NCI-H2171 (cell line): ENCODE measurements around the gene BRSK1.
"Not testable (repeated sequence)": the region's sequence is repeated elsewhere in the genome, so short reads cannot be mapped to it uniquely, and the experiment has no call there.

Experiments used
- DNase-seq: peaks from one replicate; lab custom pipeline; 2025; lab: John Stamatoyannopoulos, UW

Gene BRSK1

DNA sequence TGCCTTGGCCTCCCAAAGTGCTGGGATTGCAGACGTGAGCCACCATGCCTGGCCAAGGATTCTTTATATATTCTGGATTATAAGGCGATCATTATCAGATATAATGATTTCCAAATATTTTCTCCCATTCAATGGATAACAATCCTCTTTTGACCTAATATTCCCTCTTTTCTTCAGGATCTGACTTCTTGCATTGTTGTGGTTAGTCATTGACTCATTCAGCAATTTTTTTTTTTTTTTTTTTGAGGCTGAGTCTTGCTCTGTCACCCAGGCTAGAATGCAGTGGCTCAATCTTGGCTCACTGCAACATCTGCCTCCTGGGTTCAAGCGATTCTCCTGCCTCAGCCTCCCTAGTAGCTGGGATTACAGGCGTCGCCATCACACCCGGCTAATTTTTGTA lies 46.0 kb downstream of the BRSK1 start:
- DNase-seq, result not testable (repeated sequence)

- DNase-seq, result no peak
These were observed 50.1 kb downstream of the BRSK1 start for GRCh38 chr19:55333870-55334269.

DNA sequence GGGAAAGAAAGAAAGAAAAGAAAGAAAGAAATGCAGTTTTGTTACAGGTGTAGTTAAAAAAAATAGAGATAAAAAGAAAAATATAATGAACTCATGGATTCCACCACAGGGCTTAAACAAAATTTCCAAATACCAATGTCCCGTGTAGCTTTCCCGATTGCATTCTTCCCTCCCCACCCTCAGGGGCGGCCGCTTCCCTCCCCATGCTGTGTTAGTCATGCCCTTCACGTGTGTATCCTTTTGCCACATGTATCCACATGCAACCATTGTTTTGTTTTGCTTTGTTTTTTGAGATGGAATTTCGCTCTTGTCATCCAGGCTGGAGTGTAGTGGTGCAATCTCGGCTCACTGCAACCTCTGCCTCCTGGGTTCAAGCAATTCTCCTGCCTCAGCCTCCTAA lies 52.3 kb downstream of the BRSK1 start:
- no peak for DNase-seq

DNA sequence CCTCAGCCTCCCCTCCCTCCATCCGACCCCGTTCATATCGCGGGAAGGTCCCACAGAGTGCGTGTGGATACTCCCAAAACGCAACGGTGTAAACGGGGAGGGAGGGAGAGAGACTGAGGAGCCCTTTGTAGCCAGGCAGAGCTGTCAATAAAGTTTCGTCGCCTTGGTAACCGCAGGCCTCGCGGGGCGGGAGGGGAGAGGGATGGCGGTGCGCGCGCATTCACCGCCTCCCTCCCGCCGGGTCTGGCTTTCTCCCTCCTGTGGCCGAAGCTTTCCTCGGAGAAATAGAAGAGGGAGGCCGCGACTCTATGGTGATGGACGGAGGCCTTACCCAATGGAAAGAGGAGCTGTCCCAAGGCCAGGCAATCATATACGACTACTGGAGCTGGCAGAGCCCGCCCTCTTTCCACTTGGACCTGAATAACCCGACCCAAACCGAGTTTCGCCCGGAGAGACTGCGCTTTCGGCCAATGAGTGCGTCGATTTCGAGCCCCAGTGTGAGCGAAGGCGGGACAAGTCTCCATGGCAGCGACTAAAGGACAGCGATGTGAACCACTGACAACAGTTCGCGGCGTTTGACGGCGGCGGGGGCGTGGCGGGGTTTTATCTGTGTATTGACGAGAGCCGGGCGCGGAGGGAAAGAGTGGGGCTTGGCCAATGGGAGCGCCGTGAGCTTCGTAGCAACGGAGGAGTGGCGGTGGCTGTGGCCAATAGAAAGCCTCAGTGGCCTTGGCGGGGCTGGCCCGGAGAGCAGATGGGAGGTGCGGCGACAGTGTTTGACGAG lies 55.5 kb downstream of the BRSK1 start, which contains the start of gene KMT5C:
TSS of gene KMT5C (plus strand) at position 772 of the 784 bp plus-strand sequence. CDS start 2,061 bp downstream, outside the sequence.
- peak; percentile 100 for DNase-seq

DNA sequence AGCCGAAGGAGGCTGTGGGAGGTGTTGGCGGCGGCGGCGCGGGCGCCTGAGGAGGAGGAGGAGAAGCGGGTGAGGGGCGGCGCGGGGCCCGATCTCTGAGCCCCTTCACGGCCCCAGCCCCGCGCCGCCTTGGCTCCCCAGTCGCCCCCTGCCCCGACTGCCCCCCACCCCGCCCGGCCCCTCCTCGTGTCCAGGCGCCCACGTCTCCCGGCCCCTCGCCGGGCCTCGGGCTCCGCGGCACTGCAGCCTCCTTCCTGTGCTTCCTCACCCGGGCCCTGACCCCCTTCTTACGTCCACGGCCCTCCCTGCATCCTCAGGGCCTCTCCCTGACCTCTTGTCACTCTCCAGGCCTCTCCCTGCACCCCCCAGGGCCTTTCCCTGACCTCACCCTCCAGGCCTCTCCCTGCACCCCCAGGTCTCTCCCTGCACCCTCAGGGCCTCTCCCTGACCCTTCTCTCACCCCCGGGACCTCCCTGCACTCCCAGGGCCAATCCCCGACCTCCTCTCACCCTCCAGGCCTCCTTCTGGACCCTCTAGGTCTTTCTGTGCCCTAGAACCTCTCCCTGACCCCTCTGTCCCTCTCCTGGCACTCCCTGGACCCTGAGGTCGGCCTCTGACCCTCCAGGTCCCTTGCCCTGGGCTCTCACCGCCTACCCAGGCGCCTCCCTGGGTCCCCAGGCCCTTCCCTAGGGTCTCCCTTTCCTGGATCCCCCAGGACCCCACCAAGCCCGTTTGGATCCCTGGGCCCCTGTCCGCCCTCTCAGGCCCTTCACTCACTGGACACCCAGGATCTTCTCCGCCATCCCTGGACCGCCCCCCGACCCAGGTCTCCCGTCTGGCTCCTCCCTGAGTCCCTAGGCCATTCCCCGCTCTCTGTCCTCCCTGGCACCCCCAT lies 56.3 kb downstream of the BRSK1 start:
- DNase-seq, result no peak

DNA sequence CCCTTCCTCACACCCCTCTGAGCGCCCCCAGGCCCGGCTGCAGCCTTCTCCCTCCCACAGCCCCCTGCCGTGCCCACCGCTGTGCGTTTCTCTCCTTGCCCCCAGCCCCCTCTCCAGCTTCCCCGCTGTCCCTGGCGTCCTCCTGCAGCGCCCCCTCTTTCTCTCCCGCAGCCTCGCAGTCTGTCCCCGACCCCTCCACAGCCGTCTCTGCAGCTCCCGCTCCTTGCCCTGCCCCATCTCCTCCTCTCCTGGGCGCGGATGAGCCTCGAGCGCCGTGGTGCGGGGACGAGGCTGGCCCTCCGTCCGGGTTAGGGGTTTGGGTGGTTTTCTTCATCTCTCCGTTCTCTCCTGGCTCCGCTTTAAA lies 57.0 kb downstream of the BRSK1 start:
- peak; percentile 74 for DNase-seq

DNA sequence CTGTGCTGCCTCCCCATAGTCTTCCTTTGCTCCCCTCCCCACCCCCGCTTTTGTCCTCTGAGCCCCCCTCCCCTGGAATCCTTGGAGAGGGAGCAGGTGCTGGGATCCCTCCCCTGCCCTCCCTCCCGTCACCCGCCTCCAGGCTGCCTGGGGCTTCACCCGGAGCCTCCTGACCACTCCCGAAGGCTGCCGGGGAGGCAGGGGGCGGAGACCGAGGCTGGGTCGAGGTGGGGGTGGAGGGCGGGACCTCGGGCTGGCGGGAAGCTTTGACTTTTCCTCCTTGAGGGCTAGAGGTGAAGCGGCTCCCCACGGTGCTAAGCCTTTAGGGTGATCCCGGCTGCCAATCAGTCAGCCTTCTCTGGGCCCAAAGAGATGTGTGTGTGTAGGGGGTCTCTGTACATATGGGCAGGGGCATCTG lies 57.4 kb downstream of the BRSK1 start:
- peak; percentile 88 for DNase-seq

GRCh38 chr19:55341595-55342531 lies 58.1 kb downstream of the BRSK1 start:
- no peak for DNase-seq

DNA sequence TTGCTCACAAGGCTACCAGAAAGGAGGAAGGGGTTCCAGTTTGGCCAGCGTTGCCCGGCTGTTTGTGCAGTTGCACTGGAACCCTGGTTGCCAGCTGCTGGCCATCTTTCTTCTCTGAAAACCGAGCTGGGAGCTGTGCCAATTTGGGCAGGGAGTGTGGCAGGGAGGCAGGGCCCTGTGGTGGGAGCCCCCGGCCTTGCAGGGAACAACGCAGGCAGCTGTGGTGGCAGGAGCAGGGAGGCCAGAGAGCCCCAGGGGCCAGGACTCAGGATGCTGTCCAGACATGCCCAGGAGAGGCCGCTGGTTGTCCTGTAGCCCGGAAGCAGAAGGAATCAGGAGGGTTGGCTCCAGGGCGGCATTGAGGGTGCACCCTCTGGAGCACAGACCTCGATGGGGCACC lies 60.6 kb downstream of the BRSK1 start:
- DNase-seq, result no peak

- DNase-seq, result no peak
These were observed 61.5 kb downstream of the BRSK1 start for GRCh38 chr19:55345101-55345817.

DNA sequence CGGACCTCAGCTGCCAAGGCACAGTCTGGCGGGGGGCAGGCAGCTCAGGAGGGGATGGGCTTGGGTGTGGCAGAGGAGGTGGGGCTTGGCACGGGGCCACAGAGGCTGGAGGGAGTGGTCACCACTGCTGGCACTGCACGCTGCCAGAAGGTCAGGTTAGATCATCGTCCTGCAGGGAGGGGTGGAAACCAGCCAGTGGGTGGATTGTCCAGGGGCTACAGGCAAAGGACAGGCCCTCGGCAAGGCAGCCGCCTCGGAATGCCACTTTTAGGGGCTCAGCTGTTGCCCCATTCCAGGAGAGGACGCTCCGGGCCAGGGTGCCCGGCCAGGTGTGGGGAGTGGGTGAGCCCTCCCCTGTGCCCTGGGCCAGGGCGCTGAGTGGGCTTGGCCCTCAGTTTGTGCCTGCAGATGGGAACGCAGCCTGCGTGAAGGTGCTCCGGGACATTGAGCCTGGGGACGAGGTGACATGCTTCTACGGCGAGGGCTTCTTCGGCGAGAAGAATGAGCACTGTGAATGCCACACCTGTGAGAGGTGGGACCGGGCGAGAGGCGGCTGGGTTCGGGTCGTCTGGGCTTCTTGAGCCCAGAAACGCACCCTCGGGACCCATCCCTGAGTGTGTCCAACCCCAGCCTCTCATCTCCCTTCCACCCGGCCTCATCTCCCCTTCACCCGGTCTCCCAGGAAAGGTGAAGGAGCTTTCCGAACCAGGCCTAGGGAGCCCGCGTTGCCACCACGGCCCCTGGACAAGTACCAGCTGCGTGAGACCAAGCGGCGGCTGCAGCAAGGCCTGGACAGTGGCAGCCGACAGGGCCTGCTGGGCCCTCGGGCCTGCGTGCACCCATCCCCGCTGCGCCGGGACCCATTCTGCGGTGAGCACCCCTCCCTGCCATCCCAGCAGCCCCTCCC lies 62.3 kb downstream of the BRSK1 start:
- no peak for DNase-seq

DNA sequence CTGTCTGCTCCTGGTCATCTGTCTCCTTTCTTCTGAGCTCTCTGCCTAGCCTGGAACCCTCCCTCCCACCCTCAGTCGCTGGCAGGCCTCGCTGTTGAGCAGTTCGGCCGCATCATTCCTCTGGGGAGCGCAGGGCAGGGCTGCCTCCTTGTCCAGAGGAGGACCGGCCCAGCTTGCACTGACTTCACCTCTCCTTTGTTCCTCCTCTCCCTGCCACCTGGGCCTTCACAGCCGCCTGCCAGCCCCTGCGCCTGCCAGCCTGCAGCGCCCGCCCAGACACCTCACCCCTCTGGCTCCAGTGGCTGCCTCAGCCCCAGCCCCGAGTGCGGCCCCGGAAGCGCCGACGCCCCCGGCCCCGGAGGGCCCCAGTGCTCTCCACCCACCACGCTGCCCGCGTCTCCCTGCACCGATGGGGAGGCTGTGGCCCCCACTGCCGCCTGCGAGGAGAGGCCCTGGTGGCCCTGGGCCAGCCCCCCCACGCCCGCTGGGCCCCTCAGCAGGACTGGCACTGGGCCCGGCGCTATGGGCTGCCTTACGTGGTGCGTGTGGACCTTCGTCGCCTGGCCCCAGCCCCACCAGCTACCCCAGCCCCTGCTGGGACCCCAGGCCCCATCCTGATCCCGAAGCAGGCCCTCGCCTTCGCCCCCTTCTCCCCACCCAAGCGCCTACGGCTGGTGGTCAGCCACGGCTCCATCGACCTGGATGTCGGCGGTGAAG lies 63.1 kb downstream of the BRSK1 start:
- no peak for DNase-seq

DNA sequence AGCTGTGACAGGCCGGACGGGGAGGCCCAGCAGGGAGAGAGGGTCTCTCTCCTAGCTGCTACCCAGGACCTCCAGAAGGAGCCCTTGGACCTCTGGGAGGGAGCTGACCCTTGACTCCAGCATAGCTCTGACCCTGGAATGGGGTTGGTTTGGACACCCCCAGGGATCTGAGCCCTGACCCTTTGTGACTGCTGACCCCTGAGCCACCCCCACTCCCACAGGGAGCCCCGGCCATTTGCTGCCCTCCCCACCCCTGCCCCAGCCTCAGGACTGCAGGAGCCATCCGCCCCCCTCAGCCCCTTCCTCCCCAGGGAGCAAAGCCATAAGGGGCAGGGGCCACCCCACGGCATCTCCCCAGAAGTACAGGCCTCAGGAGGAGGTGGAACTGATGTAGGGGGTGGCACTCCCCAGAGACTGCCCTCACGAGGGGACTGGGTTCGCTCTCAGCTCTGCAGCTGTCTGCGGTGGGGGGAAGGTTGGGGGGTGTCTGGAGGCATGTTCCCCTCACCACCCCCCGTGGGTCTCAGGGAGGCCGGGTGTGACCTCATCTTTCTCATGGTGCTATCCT lies 63.7 kb downstream of the BRSK1 start:
- no peak for DNase-seq

DNA sequence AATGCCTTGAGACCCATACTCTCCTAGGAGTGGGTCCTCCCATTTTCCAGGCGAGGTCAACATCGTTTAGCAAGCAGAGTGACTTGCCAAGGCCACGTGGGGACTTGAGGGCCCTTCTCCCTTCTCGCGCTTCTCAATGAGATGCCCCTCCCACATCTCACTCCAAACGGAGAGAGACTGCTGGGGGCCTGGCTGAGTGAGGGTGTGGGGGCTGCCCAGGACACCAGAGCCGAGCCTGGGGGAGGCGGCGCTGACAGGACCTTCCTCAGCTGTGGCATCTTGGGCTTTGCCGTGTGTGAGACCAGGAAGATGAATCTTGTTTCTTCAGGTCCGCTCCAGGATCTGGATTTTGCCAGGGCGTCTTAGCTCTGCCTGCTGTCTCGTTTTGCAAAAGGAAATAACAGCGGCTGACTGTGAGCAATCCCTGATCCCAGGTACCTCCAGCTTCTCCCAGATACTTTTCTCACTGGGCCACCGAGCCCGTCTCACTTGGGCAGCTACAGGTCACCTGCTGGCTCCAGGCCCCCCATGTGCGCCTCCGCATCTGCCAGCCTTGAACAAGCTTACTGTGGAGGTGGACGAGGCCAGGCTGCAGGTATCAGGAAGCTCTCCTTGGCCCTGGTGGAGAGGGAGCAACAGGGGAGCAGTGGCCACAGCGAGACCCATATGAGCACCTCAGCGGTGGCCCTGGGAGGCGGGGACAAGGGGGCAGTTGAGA lies 64.7 kb downstream of the BRSK1 start:
- DNase-seq, result no peak

- no peak for DNase-seq
These were observed 67.0 kb downstream of the BRSK1 start for GRCh38 chr19:55350620-55351315.

- no peak for DNase-seq
These were observed 68.2 kb downstream of the BRSK1 start for GRCh38 chr19:55352040-55352439.

DNA sequence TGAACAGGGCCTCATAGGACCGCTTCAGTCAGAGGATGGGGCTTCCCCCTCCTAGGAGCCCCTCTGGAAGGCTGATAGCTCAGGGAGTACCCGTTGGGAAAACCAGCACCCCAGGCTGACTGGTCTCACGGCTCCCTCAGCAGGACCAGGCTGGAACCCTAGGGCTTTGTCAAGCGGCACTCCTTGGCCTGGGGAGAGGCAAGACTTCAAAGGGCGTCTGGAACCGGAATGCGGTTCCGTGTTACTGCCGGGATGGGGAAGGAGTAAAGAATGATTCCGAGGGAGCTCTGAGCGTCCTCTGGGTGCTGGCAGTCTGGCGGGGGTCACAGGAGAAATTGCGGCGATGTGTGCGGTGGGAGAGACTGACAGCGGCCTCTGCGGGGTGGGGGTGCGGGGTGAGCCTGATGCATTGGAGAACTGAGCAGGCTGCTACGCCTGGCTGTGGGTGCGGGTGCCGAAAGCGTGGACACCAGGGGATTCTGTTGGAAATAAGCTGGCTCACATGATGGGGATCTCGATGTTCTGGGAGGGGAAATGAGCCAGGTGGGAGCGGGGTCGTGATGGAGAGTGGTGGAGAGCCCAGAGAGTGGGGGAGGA lies 68.8 kb downstream of the BRSK1 start:
- no peak for DNase-seq
